ENCODE measurements around the gene URI1.

The URI1 gene

GRCh38 chr19:30063650-30064347 is 121.8 kb downstream of the URI1 start:
- Histone ChIP-seq H2AFZ (ENCODE audit: low read length) (no peak overlapping the region), H3K14ac (ENCODE audit: low read length) (peak overlapping the region; percentile 47), H2BK5ac (ENCODE audit: low read length) (peak overlapping the region; percentile 67), H3K23ac (ENCODE audit: low read depth, low read length, poor library complexity) (no peak overlapping the region), H3K9ac (ENCODE audit: low read depth, low read length, poor library complexity) (peak overlapping the region; percentile 56), H2BK15ac (ENCODE audit: low read length) (peak overlapping the region; percentile 74), H3K79me1 (ENCODE audit: low read depth, low read length) (no peaks in the 10 kb centered on the region), H2AK5ac (ENCODE audit: low read depth, low read length) (peak overlapping the region; percentile 68), H3K18ac (ENCODE audit: low read length) (peak overlapping the region; percentile 80), H3K4me2 (ENCODE audit: insufficient read depth, low read length, poor library complexity, severe bottlenecking) (no peak overlapping the region), H4K91ac (ENCODE audit: low read depth, low read length, poor library complexity) (peak overlapping the region; percentile 38), H3K9me3 (replicated peaks in 1 of 2; ENCODE audit: control insufficient read depth in 2 of 2, insufficient read depth in 1 of 2, low read depth in 1 of 2, low read length in 2 of 2) (no peaks in the 10 kb centered on the region), H3K27ac (replicated peaks; ENCODE audit: low read length) (no peak overlapping the region), H3K4me1 (ENCODE audit: control insufficient read depth in 2 of 2, insufficient read depth in 1 of 2, low read depth in 1 of 2, low read length in 2 of 2) (peaks cover 0 to 6% of the 10 kb centered on the region in 2 donors), H3K4ac (ENCODE audit: low read length) (peak overlapping the region; percentile 53), H2BK120ac (ENCODE audit: low read depth, low read length) (no peak overlapping the region), H3K4me3 (ENCODE audit: low read length in 2 of 2) (no peak overlapping the region), H3K36me3 (replicated peaks in 1 of 2; ENCODE audit: control insufficient read depth in 2 of 2, insufficient read depth in 2 of 2, low read length in 2 of 2) (no peaks in the 10 kb centered on the region), H4K8ac (ENCODE audit: low read depth, low read length) (no peak overlapping the region), H2BK12ac (ENCODE audit: low read length) (no peak overlapping the region), H3K27me3 (ENCODE audit: control insufficient read depth in 3 of 3, insufficient read depth in 3 of 3, low read depth in 1 of 3, low read length in 3 of 3) (peaks cover 0 to 3% (median 0%) of the 10 kb centered on the region in 3 experiments)
- no peak for DNase-seq (ENCODE audit: low spot score)
- WGBS, 2 donors (ENCODE audit: extremely low coverage in 2 of 2, insufficient read length in 2 of 2, insufficient replicate concordance in 1 of 2), result no CpG with 5 or more reads among the region's 13 CpGs

DNA sequence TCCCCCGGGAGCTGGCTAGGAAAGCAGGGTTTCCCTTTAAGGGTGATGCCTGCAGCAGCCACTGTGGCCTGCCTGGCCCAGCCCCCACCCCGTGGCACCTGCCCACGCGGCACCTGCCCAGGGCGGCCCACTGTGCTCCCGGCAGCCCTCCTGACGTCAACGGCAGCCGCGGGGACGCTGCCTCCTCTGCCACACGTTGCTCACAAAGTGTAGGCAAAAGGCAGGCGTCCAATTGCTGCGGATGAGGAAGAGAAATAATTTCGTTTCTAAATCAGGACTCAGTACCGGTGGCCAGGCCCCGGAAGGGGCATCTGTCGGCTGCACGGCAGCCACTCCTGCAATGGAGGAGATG is 122.3 kb downstream of the URI1 start:
- H3K4me3 ChIP-seq (ENCODE audit: low read length in 2 of 2), result no peak overlapping the region
- no peak overlapping the region for H2BK12ac ChIP-seq (ENCODE audit: low read length)
- H3K4ac ChIP-seq (ENCODE audit: low read length), result no peak overlapping the region
- no peak overlapping the region for H3K14ac ChIP-seq (ENCODE audit: low read length)
- H2AK5ac ChIP-seq (ENCODE audit: low read depth, low read length), result peak overlapping the region; percentile 68
- no peak overlapping the region for H4K8ac ChIP-seq (ENCODE audit: low read depth, low read length)
- no CpG with 5 or more reads among the region's 19 CpGs for WGBS, 2 donors (ENCODE audit: extremely low coverage in 2 of 2, insufficient read length in 2 of 2, insufficient replicate concordance in 1 of 2)
- no peak overlapping the region for H3K27ac ChIP-seq (replicated peaks; ENCODE audit: low read length)
- peak overlapping the region; percentile 60 for H2BK15ac ChIP-seq (ENCODE audit: low read length)
- no peak overlapping the region for H3K4me2 ChIP-seq (ENCODE audit: insufficient read depth, low read length, poor library complexity, severe bottlenecking)
- H3K9ac ChIP-seq (ENCODE audit: low read depth, low read length, poor library complexity), result peak overlapping the region; percentile 56
- peak overlapping the region; percentile 80 for H3K18ac ChIP-seq (ENCODE audit: low read length)
- H3K27me3 ChIP-seq (ENCODE audit: control insufficient read depth in 3 of 3, insufficient read depth in 3 of 3, low read depth in 1 of 3, low read length in 3 of 3), result peaks cover 0 to 3% (median 0%) of the 10 kb centered on the region in 3 experiments
- H3K4me1 ChIP-seq (ENCODE audit: control insufficient read depth in 2 of 2, insufficient read depth in 1 of 2, low read depth in 1 of 2, low read length in 2 of 2), result peaks cover 0 to 5% of the 10 kb centered on the region in 2 donors
- H2BK5ac ChIP-seq (ENCODE audit: low read length), result peak overlapping the region; percentile 67
- no peaks in the 10 kb centered on the region for H3K79me1 ChIP-seq (ENCODE audit: low read depth, low read length)
- H4K91ac ChIP-seq (ENCODE audit: low read depth, low read length, poor library complexity), result peak overlapping the region; percentile 38
- no peaks in the 10 kb centered on the region for H3K9me3 ChIP-seq (replicated peaks in 1 of 2; ENCODE audit: control insufficient read depth in 2 of 2, insufficient read depth in 1 of 2, low read depth in 1 of 2, low read length in 2 of 2)
- no peak for DNase-seq (ENCODE audit: low spot score)
- no peaks in the 10 kb centered on the region for H3K36me3 ChIP-seq (replicated peaks in 1 of 2; ENCODE audit: control insufficient read depth in 2 of 2, insufficient read depth in 2 of 2, low read length in 2 of 2)
- no peak overlapping the region for H3K23ac ChIP-seq (ENCODE audit: low read depth, low read length, poor library complexity)
- H2BK120ac ChIP-seq (ENCODE audit: low read depth, low read length), result no peak overlapping the region
- no peak overlapping the region for H2AFZ ChIP-seq (ENCODE audit: low read length)

GRCh38 chr19:30064771-30065494 is 122.9 kb downstream of the URI1 start:
- Histone ChIP-seq H4K8ac (ENCODE audit: low read depth, low read length) (no peak overlapping the region), H3K14ac (ENCODE audit: low read length) (no peak overlapping the region), H3K23ac (ENCODE audit: low read depth, low read length, poor library complexity) (no peak overlapping the region), H3K18ac (ENCODE audit: low read length) (peak overlapping the region; percentile 54), H4K91ac (ENCODE audit: low read depth, low read length, poor library complexity) (no peak overlapping the region), H2BK120ac (ENCODE audit: low read depth, low read length) (no peak overlapping the region), H3K9ac (ENCODE audit: low read depth, low read length, poor library complexity) (no peak overlapping the region), H2BK12ac (ENCODE audit: low read length) (no peak overlapping the region), H2BK5ac (ENCODE audit: low read length) (peak overlapping the region; percentile 67), H2AFZ (ENCODE audit: low read length) (no peak overlapping the region), H3K27me3 (ENCODE audit: control insufficient read depth in 3 of 3, insufficient read depth in 3 of 3, low read depth in 1 of 3, low read length in 3 of 3) (peaks cover 0 to 3% (median 0%) of the 10 kb centered on the region in 3 experiments), H3K4ac (ENCODE audit: low read length) (no peak overlapping the region), H2BK15ac (ENCODE audit: low read length) (peak overlapping the region; percentile 41), H3K4me1 (ENCODE audit: control insufficient read depth in 2 of 2, insufficient read depth in 1 of 2, low read depth in 1 of 2, low read length in 2 of 2) (peaks cover 0 to 11% of the 10 kb centered on the region in 2 donors), H3K27ac (replicated peaks; ENCODE audit: low read length) (no peak overlapping the region), H3K4me2 (ENCODE audit: insufficient read depth, low read length, poor library complexity, severe bottlenecking) (no peak overlapping the region), H3K36me3 (replicated peaks in 1 of 2; ENCODE audit: control insufficient read depth in 2 of 2, insufficient read depth in 2 of 2, low read length in 2 of 2) (no peaks in the 10 kb centered on the region), H3K79me1 (ENCODE audit: low read depth, low read length) (no peaks in the 10 kb centered on the region), H2AK5ac (ENCODE audit: low read depth, low read length) (peak overlapping the region; percentile 68), H3K9me3 (replicated peaks in 1 of 2; ENCODE audit: control insufficient read depth in 2 of 2, insufficient read depth in 1 of 2, low read depth in 1 of 2, low read length in 2 of 2) (no peaks in the 10 kb centered on the region), H3K4me3 (ENCODE audit: low read length in 2 of 2) (no peak overlapping the region)
- DNase-seq (ENCODE audit: low spot score), result no peak
- WGBS, 2 donors (ENCODE audit: extremely low coverage in 2 of 2, insufficient read length in 2 of 2, insufficient replicate concordance in 1 of 2), result no CpG with 5 or more reads among the region's 16 CpGs

Data from neuronal stem cell (in vitro differentiated cells).